Stimulated activated CD4-positive, alpha-beta T cell treated with anti-CD3 and anti-CD28 coated beads, Interleukin-1b, Interleukin-23, amount 100 ng/mL, for 24 hours (primary cell): ENCODE results near the gene DCTN1.

Source experiments
- DNase-seq, 4 experiments: peaks; one replicate each; pipeline ENCODE4 v3.0.0-alpha.2; 2020; ENCODE audit warnings: low read depth in 4 of 4, low spot score in 1 of 4

DCTN1 gene

GRCh38 chr2:74327627-74328026, 52.5 kb downstream of the DCTN1 start:
- no peak for DNase-seq

DNA sequence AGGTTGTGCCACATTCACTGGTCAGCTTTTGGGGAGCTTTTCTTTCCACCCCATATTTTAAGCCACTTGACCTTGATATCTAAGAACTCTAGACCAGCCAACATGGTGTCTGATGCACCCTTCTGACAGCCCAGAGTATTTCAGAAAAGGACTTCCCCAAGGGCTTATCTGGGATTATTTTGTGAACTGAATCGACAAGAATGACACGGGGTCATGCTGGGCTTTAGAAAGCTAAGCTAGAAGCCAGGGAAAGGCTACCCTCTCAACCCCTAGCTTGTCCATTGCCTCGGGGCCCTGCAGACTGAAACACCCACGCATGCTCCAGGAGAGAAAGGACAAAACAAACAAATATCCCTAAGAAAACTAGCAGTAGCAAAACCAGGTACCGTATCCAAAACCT, 52.9 kb downstream of the DCTN1 start:
- no peak for DNase-seq

DNA sequence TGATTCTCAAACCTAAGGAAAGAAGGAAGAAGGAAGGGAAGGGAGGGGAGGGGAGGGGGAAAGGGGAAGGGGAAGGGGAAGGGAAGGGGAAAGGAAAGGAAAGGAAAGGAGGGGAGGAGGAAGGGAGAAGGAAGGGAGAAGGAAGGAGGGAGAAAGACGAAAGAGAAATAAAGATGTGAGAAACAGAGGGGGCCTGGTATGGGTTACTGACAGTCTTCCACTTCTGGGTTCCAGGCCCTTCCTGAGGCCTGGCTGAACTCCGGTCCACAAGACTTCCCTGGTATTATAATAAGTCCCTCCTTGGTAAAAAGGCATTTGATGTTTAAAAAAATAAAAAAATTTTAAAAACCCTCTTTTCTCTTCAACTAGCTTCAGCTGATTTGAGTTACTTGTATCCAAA, 54.3 kb downstream of the DCTN1 start:
- DNase-seq, result no peak

DNA sequence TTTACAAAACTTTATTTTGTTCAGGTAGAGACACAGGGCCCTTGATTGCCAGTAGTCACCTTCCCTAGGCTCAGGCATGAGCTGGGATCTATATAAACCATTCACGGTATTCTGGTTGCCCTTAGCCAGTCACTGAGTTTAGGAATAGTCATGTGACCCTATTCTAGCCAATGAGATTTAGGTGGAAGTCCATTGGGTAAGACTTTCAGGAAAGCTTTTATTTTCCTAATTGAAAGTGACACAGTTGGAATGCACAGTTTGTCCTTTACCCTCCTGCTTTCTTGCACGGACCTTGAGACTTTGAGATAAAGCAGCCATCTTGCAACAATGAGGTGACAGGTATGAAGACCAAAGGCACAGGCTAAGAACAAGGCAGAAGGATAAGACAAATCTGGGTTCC, 58.4 kb downstream of the DCTN1 start:
- DNase-seq, result no peak

- DNase-seq, result no peak
Observed at GRCh38 chr2:74317701-74318100, 62.4 kb downstream of the DCTN1 start.

DNA sequence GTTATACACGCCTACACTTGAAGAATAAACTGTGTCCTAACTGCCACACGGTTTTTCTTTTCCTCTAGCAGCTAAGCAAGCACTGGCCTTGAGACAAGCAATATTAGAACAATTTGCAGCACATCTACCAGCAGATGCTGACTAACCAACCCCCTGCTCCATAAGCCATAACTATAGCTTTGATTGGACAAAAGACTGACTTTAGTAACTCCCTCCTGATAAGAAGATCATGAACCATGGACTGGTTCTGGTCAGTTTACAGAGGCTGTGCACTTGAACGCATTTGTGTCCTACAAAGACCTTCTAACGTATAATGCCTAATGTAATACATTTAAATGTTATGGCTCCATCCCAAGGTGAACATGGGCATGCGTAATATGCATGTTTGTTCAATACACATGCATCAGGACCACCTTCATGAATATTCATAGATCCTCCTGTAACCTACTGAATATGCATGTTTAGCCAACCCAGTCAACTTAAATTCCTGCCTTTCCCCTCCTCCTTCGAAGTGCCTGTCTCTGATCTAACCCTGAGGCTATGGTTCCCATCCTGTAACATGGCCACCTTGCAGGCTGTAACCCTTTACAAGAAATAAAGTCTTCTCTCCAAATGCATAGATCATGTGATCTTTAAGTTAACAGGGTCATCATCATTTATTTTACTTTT, 63.4 kb downstream of the DCTN1 start:
- DNase-seq, result no peak

GRCh38 chr2:74314107-74314506, 66.0 kb downstream of the DCTN1 start:
- no peak for DNase-seq

DNA sequence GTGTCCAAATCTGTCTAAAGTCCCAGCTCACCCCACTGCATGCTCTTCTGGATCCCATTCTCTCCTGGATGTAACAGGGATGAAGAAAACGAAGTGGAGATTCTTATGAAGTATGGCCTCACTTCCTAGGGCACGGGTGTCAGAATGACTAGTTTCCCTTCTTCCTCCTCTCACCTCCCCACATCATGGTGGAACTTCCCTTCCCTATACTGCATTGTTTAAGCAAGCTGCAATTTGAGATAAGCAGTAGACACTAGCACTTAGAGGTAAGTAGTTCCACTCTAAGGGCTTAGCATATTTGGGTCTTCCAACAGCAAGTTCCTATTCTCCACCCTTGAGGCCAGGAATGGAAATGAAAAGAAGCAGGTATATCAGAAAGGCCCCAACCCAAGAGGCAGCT, 66.6 kb downstream of the DCTN1 start:
- no peak for DNase-seq

- no peak for DNase-seq
Observed at GRCh38 chr2:74312913-74313312, 67.2 kb downstream of the DCTN1 start.
